ENCODE data around the gene SSC4D. TPM values are rescaled to one million over a fixed set of nuclear protein-coding genes. Genes with fewer than 3 reads are reported as not detected.
A peak's percentile ranks its signal among the peaks of the same experiment; 100 is the strongest.
"Not testable (repeated sequence)": the region's sequence is repeated elsewhere in the genome, so short reads cannot be mapped to it uniquely, and the experiment has no call there.

SSC4D gene
- total RNA-seq, 4 donors from 2014 or later = 2.1 to 14.6 (median 3.4) TPM

- no peak for DNase-seq (ENCODE audit: low spot score)
- ATAC-seq (ENCODE audit: low FRiP score) = no peak
- TF ChIP-seq CTCF (IDR thresholded peaks at IDR 0.05) = no peak
These were observed 40.5 kb downstream of the SSC4D start for GRCh38 chr7:76369018-76369417.

- no peak for ATAC-seq (ENCODE audit: low FRiP score)
- TF ChIP-seq CTCF (IDR thresholded peaks at IDR 0.05) = no peak
These were observed 41.3 kb downstream of the SSC4D start for GRCh38 chr7:76368190-76368589.

GRCh38 chr7:76364198-76364584 is 45.3 kb downstream of the SSC4D start:
- no peak for DNase-seq (ENCODE audit: low spot score)
- ATAC-seq (ENCODE audit: low FRiP score) = peak; percentile 5
- no peak for TF ChIP-seq CTCF (IDR thresholded peaks at IDR 0.05)

More at GRCh38 chr7:76368190-76368589, 41.3 kb downstream of the SSC4D start:
- no peak for DNase-seq (ENCODE audit: low spot score)

GRCh38 chr7:76363754-76364153 is 45.7 kb downstream of the SSC4D start:
- not testable (repeated sequence) for ATAC-seq (ENCODE audit: low FRiP score); DNase-seq (ENCODE audit: low spot score)

- ATAC-seq (ENCODE audit: low FRiP score) (no peak), DNase-seq (ENCODE audit: low spot score) (no peak)
- no peak for TF ChIP-seq CTCF (IDR thresholded peaks at IDR 0.05)
These were observed 49.4 kb downstream of the SSC4D start for GRCh38 chr7:76359978-76360638.

GRCh38 chr7:76359111-76359977 is 50.2 kb downstream of the SSC4D start:
- ATAC-seq (ENCODE audit: low FRiP score) (peak; percentile 98), DNase-seq (ENCODE audit: low spot score) (peak; percentile 94)

More at GRCh38 chr7:76359111-76359977, 50.2 kb downstream of the SSC4D start:
- TF ChIP-seq CTCF (IDR thresholded peaks at IDR 0.05) = peak in 2 of 3 donors; percentile 38 to 72
